ENCODE data around the gene PLAAT4.
A peak's percentile ranks its signal among the peaks of the same experiment; 100 is the strongest.
"Not testable (repeated sequence)": the region's sequence is repeated elsewhere in the genome, so short reads cannot be mapped to it uniquely, and the experiment has no call there.

The PLAAT4 gene

DNA sequence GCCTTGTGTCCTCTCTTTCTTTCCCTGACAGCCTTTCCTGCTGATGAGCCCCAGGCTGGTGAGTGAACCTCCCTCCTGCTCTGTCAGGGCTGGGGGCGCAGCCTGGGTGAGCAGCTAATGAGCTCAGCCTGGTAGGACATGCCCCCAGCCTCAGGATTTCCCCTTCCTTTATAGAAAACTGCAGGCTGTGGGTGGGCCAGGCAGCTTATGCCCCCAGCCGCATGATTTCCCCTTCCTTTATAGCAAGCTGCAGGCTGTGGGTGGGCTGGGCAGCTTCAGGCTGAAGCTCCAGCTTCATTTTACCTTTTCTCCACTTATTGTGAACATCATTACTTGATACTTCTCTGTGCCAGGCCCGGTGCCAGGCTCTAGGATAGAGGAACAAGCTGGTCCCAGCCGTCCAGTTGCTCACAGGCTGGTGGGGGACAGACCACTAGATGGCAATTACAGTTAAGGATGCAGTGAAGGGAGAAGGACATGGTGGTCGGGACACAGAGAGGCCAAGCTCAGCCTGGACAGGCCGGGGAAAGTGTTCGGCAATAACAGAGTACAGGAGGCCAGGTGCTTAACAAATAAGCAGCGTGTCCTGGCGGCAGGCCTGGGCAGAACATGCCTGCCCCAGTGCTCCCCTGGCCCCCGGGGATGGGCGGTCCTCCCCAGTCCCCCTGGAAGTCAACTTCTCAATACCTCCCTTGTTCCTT lies 25.4 kb upstream of the PLAAT4 start:
- no peak for DNase-seq

DNA sequence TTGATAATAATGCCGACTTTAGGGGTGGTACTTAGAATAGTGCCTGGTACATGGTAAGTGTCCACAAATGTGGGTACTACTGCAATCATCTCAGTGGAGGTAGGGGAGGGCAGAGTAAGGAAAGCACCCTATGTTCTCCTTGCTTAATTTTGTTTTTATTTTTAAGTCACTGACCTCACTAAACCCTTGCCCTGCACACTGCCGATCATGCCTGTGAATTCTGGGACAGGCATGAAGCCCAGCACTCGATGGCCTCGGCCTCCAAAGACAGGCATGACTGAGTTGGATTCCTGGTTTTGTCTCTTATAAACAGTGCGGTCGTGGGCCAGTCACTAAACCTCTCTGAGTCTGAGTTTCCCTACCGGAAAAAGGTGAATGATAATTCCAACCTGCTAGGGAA lies 23.8 kb upstream of the PLAAT4 start:
- no peak for DNase-seq

DNA sequence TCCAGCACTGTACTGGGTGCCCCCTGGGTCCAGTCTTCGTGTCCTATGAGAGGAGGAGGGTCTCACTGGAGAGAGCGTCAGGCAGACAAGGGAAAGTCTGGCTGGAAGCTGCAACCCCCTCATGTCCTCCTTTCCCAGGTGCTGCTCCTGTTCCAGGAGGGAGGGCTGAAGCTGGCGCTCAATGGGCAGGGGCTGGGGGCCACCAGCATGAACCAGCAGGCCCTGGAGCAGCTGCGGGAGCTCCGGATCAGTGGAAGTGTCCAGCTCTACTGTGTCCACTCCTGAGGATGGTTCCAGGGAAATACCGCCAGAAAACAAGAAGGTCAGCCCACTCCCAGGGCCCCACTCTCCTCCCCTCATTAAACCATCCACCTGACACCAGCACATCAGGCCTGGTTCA lies 20.5 kb upstream of the PLAAT4 start:
- no peak for DNase-seq

DNA sequence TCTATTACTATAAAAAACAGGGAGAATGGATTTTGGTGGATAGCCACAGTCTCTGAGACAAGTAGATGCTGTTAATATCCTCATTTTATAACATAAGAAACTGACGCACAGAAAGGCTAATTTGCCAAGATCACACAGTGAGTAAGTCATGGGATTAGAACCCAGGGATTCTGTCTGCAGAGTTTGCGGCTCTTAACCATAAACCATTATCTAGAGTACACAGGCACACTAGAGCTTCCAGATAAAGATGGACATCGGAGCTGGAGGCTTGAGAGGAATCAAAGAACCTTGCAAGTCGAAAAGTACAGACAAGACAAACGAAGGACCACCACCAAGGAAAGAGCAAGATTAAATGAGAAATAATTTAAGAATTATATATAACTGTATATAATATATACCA lies 19.5 kb upstream of the PLAAT4 start:
- no peak for DNase-seq

DNA sequence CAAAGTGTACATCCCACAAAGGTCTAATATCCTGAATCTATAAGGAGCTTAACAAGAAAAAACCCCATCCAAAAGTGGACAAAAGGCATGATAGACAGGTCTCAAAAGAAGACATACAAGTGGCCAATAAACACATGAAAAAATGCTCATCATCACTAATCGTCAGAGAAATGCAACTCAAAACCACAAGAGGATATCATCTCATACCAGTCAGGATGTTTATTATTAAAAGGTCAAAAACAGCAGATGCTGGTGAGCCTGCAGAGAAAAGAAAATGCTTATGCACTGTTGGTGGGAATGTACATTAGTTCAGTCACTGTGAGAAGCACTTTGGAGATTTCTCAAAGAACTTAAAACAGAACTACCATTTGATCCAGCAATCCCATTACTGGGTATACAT lies 18.1 kb upstream of the PLAAT4 start:
- no peak for DNase-seq

DNA sequence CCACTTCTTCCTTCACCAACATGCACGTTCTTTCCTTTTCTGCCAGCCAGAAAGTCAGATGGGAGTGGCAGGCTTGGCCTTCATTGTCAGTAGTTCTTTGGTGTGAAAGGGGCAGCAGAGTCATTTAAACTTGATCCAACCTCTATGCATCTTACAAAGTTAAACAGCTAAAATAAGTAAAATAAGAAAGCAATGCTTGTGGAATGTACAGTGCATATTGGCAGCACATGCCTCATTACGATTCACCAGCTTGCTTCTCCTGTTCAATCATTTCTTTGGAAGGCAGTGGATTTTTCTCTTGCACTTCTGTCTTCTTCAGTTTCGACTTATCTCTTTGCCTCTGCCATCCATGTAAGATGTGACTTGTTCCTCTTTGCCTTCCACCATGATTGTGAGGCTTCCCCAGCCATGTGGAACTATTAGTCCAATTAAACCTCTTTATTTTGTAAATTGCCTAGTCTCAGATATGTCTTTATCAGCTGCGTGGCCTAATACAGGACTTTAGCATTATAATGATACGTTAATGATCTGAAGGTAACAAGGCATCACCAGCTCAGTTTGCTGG lies 15.9 kb upstream of the PLAAT4 start:
- no peak for DNase-seq

DNA sequence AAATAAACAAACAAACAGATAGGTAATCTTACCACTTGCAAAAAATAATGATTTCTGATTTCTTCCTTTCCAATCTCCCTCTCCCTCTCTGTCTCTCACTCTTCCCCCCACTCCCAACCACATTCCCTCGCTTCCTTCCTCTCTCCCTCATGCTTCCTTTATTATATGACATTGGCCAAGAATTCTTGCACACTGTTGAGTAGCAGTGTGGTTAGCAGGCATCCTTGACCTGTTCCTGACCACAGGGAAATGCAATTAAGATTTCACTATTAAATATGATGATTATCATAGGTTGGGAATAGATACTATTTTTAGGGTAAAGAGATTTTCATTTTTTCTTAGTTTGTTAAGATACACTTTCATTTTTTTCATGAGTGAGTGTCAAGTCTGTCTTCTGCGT lies 14.7 kb upstream of the PLAAT4 start:
- DNase-seq, result no peak

DNA sequence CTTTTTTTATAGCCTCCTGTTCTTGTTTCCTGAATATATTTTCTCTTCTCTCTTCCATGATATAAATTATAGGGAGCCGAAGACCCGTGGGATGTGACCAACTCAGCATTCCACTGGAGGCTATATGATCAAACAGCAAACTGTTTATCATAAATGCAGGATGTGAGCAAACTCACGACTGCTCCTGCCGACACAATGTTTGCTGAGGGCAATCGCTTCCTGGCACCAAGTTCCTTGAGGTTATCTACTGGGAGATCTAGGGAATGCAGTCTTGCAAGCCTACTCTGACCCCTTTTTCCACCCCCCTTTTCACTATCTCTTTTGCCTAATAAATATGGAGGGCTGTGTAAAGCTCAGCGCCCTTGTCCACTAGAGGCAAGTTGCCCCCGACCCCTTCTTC lies 13.5 kb upstream of the PLAAT4 start:
- no peak for DNase-seq

DNA sequence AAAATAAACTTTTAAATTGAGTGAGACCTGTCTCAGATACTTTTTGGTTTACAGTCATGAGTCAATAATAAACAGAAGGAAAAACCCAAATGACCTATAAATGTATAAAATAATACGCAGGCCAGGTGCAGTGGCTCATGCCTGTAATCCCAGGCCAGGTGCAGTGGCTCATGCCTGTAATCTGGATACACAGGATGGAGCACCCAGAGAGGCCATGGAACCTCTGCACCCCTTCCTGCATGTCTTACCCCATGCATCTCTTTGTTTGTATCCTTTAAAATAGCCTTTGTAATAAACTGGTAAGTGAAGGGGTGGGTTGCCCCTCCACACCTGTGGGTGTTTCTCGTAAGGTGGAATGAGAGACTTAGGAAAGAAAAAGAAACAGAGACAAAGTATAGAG lies 8.9 kb upstream of the PLAAT4 start:
- DNase-seq, result no peak

DNA sequence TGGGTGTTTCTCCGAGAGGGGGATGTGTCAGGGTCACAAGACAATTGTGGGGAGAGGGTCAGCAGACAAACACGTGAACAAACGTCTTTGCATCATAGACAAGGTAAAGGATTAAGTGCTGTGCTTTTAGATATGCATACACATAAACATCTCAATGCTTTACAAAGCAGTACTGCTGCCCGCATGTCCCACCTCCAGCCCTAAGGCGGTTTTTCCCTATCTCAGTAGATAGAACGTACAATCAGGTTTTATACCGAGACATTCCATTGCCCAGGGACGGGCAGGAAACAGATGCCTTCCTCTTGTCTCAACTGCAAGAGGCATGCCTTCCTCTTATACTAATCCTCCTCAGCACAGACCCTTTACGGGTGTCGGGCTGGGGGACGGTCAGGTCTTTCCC lies 8.5 kb upstream of the PLAAT4 start:
- DNase-seq, result not testable (repeated sequence)

DNA sequence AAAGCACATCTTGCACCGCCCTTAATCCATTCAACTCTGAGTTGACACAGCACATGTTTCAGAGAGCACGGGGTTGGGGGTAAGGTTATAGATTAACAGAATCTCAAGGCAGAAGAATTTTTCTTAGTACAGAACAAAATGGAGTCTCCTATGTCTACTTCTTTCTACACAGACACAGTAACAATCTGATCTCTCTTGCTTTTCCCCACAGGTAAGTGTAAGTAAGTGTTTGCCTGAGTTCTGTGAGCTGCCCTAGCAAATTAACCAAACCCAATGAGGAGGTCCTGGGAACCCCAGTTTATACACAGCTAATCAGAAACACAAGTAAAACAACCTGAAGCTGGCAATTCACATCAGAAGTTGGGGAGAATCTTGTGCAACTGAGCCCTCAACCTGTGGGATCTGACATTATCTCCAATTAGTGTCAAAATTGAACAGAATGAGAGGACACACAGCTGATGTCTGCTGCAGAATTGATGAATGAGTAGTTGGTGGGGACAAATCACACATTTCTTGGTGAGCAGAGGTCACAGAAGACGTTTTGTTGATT lies 7.8 kb upstream of the PLAAT4 start:
- not testable (repeated sequence) for DNase-seq

DNA sequence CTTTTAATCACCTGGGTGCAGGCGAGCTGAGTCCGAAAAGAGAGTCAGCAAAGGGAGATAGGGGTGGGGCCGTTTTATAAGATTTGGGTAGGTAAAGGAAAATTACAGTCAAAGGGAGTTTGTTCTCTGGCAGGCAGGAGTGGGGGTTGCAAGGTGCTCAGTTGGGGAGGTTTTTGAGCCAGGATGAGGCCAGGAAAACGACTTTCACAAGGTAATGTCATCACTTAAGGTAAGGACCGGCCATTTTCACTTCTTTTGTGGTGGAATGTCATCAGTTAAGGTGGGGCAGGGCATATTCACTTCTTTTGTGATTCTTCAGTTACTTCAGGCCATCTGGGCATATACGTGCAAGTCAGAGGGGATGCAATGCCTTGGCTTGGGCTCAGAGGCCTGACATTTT lies 7.2 kb upstream of the PLAAT4 start:
- not testable (repeated sequence) for DNase-seq

DNA sequence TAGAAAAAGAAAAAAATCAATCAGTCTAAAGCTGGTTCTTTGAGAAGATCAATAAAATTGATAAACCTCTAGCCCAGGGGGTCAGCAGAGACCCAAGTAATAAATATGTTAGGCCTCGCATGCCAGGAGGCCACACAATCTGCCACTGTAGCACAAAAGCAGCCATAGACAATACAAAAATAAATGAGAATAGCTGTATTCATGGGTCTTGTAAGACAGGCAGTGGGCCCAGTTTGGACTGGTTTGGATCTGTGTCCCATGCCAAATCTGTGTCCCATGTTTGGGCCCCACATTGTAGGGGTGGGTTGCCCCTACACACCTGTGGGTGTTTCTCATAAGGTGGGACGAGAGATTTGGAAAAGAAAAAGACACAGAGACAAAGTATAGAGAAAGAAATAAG lies 6.6 kb upstream of the PLAAT4 start:
- DNase-seq, result no peak

DNA sequence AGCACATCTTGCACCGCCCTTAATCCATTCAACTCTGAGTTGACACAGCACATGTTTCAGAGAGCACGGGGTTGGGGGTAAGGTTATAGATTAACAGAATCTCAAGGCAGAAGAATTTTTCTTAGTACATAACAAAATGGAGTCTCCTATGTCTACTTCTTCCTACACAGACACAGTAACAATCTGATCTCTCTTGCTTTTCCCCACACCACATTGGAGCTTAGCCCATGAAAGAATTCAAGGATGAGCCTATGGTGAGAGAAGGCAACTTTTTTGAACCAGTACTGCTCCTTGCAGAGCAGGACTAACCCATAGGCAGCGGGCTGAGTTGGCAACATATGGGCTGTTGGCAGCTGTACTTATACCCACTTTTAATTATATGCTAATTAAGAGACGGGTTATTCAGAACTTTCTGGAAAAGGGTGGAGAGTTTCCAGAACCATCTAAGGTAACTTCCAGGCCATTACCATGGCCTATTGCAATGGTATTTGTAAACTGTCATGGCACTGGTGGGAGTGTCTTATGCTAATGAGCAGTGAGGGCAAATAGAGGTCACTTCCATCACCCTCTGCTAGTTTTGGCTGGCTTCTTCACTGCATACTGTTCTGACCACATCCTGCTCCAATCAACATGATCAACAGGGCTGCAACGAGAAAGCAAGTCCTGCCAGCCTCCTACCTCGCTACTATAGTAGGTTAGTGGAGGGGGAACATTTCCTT lies 5.4 kb upstream of the PLAAT4 start:
- DNase-seq, result peak; percentile 40

DNA sequence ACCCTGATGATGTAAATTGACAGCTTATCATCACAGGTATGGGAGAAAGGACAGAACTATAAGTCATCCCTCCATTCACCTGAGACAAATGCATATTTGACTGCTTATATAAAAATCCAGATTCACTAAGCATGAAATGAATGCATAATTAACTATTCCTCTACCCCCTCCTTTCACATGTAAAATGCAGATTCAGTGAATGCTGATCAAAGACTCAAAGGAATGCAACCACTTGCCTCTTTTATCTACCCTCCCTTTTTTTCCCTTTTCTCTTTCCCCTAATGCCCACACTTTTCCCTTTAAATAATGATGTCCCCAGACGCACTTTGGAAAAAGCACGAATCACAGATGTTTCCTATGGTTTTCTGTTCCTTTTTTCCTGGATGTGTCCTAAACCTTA lies 4.5 kb upstream of the PLAAT4 start:
- no peak for DNase-seq

DNA sequence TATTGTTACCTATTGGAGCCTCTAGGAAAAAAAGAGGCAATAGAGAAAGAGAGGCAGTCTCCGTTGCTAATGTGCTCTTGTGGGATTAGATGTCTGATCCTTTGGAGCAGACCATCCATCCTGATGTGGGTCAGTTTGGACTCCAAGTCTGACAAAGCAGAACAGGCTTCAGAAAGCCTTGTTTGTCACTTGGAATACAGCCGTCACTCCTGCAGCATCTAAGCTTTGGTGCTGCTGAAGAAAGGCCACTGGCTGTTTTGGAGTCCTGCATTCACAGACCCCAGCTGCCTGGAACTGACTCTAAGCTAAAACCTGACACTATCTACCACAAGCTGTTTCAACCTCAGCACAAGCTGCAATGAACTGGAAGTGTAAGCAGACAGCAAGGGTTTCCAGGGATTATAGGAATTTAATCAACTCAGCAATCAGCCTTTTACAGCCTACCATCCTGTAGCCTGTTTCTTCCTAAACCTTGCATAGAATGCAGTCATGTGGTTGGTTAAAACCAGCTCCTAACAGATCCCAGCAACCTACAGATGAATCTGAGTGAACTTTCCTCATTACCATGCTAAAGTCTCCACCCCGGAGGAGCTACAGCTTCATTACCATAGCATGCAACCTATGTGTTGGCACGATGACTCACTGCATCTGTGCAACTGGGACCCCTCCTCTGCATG lies 3.7 kb upstream of the PLAAT4 start:
- DNase-seq, result no peak

DNA sequence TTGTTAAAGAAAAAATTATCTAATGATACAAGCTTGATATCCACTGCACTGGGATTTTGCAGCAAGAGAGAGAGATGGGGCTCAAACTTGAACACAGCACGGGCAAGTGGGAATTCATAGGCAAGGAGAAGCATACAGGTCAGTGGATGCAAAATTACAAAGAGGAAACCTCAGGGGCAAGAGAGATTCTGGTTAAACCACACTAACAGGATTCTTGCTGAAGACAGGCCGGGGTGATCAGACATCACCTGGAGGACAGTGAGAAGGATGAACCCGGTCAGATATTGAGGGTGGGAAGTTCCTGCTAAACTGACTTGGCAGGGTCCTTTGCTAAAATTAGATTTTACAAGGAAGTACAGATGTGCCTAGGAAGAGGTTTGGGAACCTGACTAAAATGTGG lies 2.5 kb upstream of the PLAAT4 start:
- no peak for DNase-seq

DNA sequence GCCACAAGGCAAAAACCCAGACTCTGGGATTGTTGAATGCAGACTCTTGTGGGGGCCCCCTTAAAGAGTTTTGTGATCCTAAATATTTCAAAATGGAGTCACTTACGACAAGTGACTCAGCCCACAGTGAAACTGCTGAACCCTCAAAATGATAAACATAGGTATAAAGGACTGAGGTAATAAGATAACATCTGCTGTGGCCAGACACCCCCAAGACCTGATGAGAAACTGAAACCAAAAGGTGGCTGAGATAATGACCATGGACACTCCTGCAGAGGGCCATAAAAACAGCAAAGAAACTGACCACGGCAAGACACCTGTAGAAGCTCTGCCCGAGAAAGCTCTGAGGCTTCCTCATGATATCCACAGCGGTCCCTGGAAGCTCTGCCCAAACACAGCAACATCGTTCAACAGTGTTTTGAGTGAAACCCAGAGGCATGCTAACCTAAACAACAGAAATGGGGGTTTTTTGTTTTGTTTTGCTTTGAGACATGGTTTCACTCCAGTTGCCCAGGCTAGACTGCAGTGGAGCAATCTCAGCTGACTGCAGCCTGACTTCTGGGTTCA lies 1.6 kb upstream of the PLAAT4 start:
- DNase-seq, result no peak

DNA sequence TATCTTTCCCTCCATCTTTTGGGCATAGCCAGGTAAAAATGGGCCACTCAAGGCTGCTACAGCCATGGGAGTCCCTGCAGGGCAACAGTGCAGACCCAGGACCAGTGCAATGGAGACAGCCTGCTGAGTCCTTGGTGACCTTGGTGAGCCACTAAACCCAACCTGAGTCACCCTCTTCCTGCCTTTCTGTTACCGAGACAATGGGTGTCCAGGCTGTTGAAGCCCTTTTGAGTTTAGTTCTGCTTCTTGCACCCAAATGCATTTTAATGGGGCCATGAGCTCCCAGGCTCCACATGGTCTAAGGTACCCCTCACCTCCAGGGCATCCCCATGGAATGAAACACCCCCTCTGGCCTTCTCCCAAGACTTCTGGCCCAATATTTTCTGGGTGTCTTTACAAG lies 874 bp upstream of the PLAAT4 start:
- no peak for DNase-seq

DNA sequence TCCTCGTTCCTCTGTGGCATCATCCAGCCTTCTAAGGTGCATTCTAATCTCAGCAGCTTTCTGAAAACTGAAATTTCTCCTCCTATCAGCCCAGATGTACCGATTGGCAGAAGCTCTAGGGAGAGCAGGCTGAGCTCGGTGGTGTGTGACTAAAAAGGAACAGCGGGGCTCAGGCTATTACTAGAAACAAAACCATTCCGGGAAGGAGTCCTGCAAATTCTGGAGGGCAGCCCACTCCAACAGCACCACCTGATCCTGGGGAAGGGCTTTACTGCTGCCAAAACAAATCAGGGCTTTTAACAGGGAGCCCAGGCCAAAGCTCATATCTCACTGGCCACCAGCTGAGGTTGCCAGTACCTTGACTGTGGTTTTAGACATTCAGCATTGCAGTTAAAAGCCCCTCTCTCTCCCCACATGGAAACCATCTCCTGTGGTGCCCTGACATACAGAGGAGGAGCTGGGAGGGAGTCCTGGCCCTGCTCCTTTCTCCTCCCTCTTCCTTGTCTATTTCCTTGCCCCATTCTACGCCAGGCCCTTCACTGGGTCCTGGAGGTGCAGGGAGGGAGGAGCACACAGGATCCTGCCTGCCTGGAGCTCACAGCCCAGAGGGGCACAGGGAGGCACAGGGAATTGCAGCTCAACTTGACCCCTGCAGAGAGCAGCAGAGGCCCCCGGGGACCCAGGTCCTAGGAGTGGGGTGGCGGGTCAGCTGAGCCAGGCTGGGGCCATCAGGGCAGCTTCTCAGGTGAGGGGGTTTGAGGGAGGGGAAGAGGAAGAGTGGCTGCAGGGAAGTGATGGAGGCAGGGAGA lies 889 bp downstream of the PLAAT4 start:
- no peak for DNase-seq

DNA sequence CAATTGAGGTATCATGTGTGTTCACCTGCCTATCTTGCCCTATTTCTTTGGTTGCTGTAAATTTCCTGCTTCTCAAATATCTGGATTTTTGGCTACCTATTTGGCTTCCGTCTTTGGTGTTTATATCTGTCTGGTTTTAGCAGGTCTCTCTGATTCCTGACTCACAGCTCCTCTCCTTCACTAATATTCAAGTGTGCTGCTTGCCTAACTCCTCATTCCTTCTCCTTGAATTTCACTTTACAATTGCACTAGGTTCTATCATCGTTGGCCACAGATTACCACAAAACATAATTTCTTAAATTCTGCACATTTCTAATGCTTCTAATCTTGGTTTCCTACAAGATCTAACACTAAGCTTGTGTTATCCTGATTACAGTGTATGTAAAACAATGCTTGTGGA lies 5.9 kb downstream of the PLAAT4 start:
- not testable (repeated sequence) for DNase-seq

DNA sequence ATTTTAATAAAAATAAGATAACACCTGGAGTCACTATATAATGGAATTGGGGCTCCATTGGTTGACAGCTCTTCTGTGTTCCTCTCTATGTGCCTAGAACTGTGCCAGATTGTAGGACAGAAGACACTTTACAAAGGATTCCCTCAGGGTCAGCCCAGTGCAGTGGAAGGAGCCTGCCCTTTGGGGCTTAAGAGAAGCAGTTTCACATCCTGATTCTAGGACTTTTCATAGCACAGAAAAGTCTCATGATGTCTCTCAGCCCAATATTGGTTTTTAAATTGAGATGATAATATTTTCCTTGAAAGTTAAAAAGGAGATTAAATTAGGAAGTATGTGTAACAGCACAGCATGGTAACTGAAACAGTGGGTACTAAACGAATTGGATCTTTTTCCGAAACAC lies 7.1 kb downstream of the PLAAT4 start:
- no peak for DNase-seq
